Superior temporal gyrus (tissue), 1 donor: Measurements from ENCODE around the gene CBY2.
"Not testable (repeated sequence)": the region's sequence is repeated elsewhere in the genome, so short reads cannot be mapped to it uniquely, and the experiment has no call there.

Source experiments
- DNase-seq: peaks from one replicate; pipeline ENCODE4 v3.0.0-alpha.2; 2016; ENCODE audit errors: extremely low spot score

Gene CBY2

DNA sequence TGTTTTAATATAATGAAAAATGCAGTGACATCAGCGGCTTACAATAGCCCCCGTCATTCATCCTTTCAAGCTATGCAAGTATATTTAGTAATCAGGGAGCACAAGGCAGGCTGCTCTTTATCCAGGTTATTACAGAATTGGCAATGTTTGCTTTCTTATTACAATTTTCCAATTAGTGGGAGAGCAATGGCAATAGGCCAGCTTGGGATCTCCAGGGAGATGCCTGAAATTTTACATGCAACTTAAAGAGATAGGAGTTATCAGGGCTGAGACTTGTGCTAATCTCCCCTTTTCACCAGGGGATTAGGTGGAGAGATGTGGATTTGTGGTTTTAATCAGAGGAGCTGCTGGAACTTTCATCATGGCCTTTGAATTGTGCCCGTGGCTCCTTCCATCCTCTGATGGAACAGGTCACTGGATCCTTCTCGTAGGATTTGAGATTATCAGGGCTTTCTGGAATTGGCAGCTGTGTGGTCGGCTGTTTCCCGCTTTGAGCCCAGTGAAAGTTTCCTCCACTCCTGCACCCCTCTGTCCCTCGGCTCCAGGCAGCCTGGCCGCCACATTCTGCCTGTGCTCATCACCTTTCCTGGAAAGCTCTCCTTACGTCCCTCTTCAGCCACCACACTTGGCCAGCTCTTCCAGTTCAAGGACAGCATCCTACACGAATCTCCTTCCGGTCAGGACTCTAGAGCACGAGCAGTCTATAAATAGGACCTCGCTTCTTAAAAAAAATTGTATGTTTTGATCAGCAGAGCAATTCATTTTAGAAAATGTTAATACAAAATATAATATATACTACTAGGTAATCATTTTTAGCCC, 47.0 kb downstream of the CBY2 start:
- no peak for DNase-seq

DNA sequence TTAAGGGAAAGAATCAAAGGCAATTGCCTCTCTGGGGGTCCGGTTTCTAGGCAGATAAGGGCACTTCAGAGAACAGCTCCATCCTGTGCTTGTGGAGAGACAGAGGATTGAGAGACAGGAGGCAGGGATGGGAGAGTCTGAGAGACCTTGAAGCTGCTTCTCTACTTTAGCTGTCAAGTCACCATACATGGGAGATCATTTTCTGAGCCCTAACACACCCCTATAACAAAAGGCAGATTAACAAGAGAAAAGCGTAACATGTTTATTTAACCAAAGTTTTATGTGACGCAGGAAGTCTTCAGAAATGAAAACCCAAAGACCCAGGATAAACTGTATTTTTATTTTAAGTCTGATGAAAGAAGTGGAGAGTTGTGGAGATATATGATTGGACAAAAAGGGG, 48.4 kb downstream of the CBY2 start:
- no peak for DNase-seq

DNA sequence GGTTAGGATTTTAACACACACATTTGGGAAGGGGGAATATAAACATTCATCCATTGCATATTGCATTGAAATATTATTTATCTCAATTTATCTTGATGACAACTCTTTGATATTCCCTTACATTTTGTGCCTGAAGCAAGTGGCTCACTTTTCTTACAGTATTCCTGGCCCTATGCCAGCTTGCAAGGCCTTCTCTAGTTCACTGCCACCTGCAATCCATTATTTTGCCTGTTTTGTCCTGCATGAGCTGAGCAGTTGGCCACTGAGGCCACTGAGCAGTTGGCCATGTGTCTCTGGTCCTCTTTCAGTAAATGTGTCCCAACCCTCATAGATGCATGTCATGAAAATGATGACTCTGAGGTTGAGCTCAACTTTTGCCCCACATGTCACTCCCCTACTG, 49.8 kb downstream of the CBY2 start:
- DNase-seq, result no peak

DNA sequence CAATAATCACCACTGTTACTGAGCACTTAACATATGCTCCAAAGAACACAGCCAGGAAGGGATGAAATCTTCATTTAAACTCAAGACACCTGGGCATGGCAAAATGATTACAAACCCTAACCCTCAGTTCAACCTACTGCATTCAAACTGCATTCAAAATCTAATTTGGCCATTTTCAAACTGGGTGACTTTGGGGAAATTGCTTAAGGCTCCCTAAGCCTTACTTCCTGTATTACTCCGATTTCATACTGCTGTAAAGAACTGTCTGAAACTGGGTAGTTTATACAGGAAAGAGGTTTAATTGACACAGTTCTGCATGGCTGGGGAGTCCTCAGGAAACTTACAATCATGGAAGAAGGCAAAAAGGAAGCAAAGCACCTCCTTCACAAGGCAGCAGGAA, 50.4 kb downstream of the CBY2 start:
- no peak for DNase-seq

DNA sequence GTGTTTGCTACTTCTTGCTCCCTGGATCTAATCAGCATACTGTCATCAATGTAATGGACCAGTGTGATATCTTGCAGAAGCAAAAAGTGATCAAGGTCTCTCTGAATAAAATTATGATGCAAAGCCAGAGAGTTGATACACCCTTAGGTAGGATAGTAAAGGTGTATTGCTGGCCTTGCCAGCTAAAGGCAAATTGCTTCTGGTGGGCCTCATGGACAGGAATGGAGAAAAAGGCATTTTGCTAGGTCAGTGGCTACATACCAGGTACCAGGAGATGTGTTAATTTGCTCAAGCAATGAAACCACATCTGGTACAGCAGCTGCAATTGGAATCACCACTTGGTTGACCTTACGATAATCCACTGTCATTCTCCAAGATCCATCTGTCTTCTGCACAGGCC, 54.4 kb downstream of the CBY2 start:
- DNase-seq, result not testable (repeated sequence)

DNA sequence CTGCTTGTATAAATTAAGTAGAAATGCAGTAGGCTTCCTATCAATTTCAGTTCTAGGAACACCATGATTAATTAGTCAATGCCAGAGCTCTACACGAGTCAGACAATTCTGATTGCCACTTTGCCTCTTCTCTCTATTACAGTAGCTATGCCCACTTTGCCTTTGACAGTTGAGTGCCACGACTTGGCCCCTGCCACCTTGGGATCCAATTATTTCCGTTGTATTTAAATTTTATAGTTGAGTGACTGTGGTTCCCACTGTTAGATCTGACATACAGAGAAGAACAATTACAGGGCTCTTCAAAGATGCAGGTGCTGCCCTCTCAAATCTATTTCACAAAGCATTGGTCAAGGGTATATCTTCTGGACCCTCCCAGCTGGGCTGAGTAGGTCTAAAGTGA, 55.5 kb downstream of the CBY2 start:
- not testable (repeated sequence) for DNase-seq

DNA sequence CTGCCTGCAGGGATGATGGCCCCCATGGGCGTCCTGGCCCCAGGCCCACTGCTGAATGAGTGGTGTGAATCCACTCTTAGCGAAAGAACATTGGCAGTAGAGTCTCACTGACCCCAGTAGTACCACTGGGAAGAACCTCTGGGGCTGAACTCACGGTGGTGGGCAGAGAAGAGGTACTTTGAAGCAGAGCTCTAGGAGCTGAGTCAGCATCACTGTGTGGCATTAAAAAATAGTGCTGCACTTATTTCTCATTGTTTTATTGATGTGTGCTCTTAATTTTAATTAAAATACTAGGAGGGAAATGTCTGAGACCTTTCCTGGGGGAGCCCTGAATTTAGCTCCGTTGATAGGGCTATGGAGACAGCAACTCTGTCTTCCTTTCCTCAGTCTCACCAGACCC, 61.3 kb downstream of the CBY2 start:
- DNase-seq, result no peak
